Cerebellar cortex (tissue), 1 donor: ENCODE results near the gene SMARCD2.
"Not testable (repeated sequence)": the region's sequence is repeated elsewhere in the genome, so short reads cannot be mapped to it uniquely, and the experiment has no call there.

Experiments used
- DNase-seq: peaks from one replicate; pipeline ENCODE4 v3.0.0-alpha.2; 2015; ENCODE audit warnings: low spot score

SMARCD2 gene

GRCh38 chr17:63842540-63843386, at the start of gene SMARCD2:
Gene SMARCD2 (minus strand): TSS chr17:63842685. CDS start chr17:63842674, 11 bp downstream.
- DNase-seq, result peak; percentile 98

GRCh38 chr17:63889026-63889848, 46.8 kb upstream of the SMARCD2 start:
- DNase-seq, result peak; percentile 40

DNA sequence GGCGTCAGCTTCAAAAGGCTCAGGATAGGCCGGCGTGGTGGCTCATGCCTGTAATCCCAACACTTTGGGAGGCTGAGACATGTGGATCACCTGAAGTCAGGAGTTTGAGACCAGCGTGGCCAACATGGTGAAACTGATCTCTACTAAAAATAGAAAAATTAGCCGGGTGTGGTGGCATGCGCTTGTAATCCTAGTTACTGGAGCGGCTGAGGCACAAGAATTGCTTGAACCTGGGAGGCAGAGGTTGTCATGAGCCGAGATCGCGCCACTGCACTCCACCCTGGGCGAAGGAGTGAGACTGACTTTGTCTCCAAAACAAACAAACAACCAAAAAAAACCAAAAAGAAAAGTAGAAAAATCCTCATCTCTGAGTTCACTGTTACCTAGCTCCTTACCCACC, 42.6 kb upstream of the SMARCD2 start:
- not testable (repeated sequence) for DNase-seq

GRCh38 chr17:63882626-63883126, 40.2 kb upstream of the SMARCD2 start:
- not testable (repeated sequence) for DNase-seq

- DNase-seq, result peak; percentile 26
These were observed 39.6 kb upstream of the SMARCD2 start, which contains the start of gene GH2 for GRCh38 chr17:63881935-63882601. Gene GH2 (minus strand): TSS chr17:63881944. CDS start chr17:63881801, 143 bp downstream.

DNA sequence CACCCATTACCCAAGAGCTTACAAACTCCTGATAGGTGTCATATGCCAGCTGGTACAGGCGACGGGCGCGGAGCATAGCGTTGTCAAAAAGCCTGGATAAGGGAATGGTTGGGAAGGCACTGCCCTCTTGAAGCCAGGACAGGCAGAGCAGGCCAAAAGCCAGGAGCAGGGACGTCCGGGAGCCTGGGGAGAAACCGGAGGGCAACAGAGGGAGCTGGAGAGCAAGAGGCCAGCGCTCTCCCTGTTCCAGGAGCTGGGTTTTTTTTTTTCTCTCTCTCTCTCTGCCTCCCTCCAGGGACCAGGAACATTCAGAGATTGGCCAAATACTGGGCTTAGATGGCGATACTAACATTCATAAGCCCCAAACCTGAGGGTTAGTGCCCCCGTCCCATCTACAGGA, 38.9 kb upstream of the SMARCD2 start:
- DNase-seq, result peak; percentile 25

DNA sequence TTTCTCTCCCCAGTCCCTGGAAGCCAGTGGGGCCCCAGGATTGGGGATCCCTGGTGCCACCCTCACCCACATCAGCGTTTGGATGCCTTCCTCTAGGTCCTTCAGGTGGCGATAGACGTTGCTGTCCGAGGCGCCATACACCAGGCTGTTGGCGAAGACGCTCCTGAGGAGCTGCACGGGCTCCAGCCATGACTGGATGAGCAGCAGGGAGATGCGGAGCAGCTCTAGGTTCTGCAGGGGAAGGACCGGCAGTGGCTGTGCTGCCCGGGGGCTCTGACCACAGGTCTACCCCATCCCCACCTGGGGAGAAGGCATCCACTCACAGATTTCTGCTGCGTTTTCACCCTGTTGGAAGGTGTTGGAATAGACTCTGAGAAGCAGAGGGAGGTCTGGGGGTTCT, 38.2 kb upstream of the SMARCD2 start:
- DNase-seq, result no peak

- DNase-seq, result not testable (repeated sequence)
These were observed 35.9 kb upstream of the SMARCD2 start for GRCh38 chr17:63878413-63878812.

- not testable (repeated sequence) for DNase-seq
These were observed 32.2 kb upstream of the SMARCD2 start for GRCh38 chr17:63874693-63875092.

- not testable (repeated sequence) for DNase-seq
These were observed 31.7 kb upstream of the SMARCD2 start for GRCh38 chr17:63874061-63874626.

- DNase-seq, result not testable (repeated sequence)
These were observed 31.1 kb upstream of the SMARCD2 start, which contains the start of gene CSH2 for GRCh38 chr17:63873577-63873976. Gene CSH2 (minus strand): TSS chr17:63873677. CDS start chr17:63873614, 63 bp downstream.

DNA sequence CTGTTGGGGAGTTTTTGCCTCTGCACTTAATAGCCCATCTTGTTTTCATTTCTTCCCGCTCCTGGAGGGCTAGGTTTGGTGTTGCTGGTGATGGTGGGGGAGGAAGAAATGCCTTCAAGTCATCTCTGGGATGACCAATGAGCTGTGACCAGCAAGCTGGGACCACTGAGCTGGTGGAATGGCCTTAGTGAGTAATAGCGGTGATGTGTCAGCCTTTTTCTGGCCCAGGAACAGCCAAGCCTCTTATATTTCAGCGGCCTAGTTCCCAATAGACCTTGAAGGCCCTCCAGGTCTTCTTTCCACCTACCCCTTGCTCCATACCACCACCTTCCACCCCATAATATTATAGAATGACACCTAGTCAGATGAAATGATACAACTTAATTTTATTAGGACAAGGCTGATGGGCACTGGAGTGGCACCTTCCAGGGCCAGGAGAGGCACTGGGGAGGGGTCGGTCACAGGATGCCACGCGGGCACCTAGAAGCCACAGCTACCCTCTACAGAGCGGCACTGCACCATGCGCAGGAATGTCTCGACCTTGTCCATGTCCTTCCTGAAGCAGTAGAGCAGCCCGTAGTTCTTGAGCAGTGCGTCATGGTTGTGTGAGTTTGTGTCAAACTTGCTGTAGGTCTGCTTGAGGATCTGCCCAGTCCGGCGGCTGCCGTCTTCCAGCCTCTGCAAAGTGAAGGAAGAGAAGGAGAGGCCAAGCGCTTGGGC, 29.3 kb upstream of the SMARCD2 start:
- DNase-seq, result not testable (repeated sequence)

DNA sequence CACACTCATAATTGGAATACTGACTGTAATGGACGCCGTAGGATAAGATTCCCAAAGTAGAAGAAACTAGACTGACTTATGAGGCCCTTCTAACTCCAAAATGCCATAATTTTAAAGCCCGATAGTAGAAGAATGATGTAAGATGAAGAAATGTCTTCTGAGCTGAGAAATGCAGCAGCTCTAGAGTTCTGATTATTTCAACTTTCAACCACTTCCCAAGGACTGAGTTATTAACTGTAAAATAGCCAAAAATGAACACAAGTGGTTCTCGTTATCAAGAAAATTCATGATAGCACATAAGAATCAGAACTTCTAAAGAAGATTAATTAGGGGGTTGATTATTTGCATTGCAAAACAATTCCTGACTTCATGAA, 27.8 kb upstream of the SMARCD2 start:
- not testable (repeated sequence) for DNase-seq

DNA sequence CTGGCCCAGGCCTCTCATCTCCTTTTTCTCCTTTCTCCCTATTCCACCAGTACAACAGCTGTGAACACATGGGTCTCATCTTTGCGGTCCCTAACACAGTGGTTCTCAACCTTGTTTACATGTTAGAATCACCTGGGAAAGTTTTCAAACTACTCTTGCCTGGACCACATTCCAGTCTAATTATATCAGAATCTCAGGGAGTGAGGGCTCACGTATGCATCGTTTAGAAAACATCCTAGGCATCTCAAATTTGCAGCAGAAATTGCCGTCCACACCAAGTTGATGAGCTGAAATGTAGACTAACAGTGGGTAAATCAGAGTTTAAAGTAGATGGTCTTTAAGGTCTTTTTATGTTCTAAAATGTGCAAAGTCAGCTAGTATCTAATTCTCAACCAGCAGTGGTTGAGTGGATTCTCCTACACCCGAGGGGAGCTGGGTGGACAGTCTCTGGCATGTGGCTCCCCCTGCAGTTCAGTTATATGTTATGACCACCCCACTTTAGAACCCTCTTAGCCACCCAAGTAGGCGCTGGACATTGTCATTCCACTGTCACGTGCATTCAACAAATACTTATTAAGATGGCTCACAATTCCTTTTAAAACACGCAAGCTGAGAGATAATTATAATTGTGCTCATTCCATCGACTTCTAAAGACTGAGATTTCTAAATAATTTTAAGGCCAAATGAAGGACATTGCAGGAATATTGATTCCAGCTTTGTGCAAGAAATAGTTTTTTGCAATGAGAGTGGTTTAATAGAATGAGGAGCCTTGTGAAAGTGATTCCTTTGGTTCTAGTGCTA, 27.2 kb upstream of the SMARCD2 start:
- not testable (repeated sequence) for DNase-seq

GRCh38 chr17:63866625-63867024, 24.1 kb upstream of the SMARCD2 start:
- DNase-seq, result not testable (repeated sequence)

DNA sequence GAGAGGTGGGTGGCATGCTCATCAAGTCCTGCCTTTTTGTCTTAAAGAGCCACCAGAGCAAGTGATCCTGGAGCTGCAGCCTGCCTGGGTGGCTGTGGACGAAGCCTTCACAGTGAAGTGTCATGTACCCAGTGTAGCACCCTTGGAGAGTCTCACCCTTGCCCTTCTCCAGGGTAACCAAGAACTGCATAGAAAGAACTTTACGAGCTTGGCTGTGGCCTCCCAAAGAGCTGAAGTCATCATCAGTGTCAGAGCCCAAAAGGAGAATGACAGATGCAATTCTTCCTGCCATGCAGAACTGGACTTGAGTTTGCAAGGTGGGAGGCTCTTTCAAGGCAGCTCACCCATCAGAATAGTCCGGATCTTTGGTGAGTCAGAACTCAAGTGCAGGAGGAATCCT, 16.8 kb upstream of the SMARCD2 start:
- DNase-seq, result no peak

DNA sequence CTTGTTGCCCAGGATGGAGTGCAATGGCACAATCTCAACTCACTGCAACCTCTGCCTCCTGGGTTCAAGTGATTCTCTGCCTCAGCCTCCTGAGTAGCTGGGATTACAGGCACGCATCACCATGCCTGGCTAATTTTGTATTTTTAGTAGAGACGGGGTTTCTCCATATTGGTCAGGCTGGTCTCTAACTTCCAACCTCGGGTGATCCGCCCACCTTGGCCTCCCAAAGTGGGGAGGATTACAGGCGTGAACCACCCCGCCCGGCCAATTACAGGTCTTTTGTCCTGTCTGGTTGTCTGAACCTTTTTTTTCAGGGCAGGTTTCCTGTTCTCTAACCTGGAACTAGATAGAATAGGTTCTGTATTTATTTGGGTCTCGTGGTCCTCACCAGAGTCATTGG, 13.9 kb upstream of the SMARCD2 start:
- DNase-seq, result not testable (repeated sequence)

GRCh38 chr17:63855185-63855584, 12.7 kb upstream of the SMARCD2 start:
- no peak for DNase-seq

DNA sequence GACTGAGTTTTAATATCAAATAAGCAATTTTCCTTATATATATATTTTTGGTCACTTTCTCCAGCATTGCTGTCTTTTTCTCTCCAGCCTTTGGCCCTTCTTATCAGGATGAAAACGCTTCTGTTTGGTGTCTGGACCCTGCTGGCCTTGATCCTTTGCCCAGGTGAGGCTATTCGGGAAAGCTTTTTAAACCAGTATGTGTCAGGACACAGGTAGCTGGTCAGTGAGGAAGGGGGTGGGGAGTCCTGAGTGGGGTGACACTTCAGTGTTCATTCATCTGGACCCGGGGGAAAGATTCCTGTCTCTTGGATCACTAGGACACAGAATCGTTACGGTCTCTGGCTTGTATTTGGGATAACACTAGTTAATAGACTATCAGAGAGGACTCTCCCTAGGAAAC, 12.2 kb upstream of the SMARCD2 start:
- no peak for DNase-seq

- no peak for DNase-seq
These were observed 10.8 kb upstream of the SMARCD2 start for GRCh38 chr17:63853260-63853659.
